Breast epithelium (tissue), 3 donors: ENCODE measurements around the gene ATG10.

Source experiments
- POLR2A ChIP-seq: fragments of 450-650 bp; IDR thresholded peaks from one replicate; pipeline ENCODE4 v1.6.1; 2016; ENCODE audit warnings: antibody characterized with exemption, mild to moderate bottlenecking, moderate library complexity
- POLR2AphosphoS5 ChIP-seq, 3 donors: sonication (generic); formaldehyde crosslinking; IDR thresholded peaks; one replicate each; pipeline ENCODE4 v1.6.1; 2017; ENCODE audit warnings: antibody characterized with exemption in 3 of 3
- TF ChIP-seq, protein P1 (sequence below), 3 donors: fragments of 450-650 bp; IDR thresholded peaks; one replicate each; pipeline ENCODE4 v1.5.1; 2016 to 2017; ENCODE audit warnings: antibody characterized with exemption in 3 of 3, mild to moderate bottlenecking in 3 of 3, moderate library complexity in 3 of 3

DNA sequence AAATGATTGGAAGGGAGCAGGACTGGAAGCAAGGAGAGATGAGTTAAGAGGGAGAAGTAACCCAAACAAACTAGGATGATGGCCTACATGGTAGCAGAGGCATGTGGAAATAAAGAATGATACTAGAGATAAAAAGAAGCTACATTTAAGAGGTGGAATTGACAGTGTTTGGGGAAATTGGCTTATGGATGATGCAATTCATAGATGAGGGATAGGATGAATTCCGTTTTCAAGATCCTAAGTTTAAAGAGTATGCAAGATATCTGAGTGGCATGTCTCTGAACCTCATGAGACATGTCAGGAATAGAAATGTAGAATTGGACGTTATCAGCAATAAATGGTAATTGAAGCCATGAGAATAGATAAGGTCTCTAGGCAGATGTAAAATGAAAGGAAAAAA, 232.7 kb downstream of the ATG10 start:
- TF ChIP-seq, protein P1, sequence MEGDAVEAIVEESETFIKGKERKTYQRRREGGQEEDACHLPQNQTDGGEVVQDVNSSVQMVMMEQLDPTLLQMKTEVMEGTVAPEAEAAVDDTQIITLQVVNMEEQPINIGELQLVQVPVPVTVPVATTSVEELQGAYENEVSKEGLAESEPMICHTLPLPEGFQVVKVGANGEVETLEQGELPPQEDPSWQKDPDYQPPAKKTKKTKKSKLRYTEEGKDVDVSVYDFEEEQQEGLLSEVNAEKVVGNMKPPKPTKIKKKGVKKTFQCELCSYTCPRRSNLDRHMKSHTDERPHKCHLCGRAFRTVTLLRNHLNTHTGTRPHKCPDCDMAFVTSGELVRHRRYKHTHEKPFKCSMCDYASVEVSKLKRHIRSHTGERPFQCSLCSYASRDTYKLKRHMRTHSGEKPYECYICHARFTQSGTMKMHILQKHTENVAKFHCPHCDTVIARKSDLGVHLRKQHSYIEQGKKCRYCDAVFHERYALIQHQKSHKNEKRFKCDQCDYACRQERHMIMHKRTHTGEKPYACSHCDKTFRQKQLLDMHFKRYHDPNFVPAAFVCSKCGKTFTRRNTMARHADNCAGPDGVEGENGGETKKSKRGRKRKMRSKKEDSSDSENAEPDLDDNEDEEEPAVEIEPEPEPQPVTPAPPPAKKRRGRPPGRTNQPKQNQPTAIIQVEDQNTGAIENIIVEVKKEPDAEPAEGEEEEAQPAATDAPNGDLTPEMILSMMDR (IDR thresholded peaks at IDR 0.05) = no peak
- TF ChIP-seq POLR2A (no peak), POLR2AphosphoS5 (IDR thresholded peaks at IDR 0.05) (no peak)
